Uterus (tissue), 2 donors: ENCODE results near the gene PFKL.

Experiments
- POLR2A ChIP-seq, 2 donors: fragments of 450-650 bp; IDR thresholded peaks; one replicate each; pipeline ENCODE4 v1.6.1; 2016; ENCODE audit warnings: antibody characterized with exemption in 2 of 2, mild to moderate bottlenecking in 1 of 2, moderate library complexity in 1 of 2
- TF ChIP-seq, protein P1 (sequence below), 4 experiments: fragments of 200-600 bp in 2 of 4; fragments of 450-650 bp in 2 of 4; sonication (generic) in 2 of 4; IDR thresholded peaks; one replicate each; pipeline ENCODE4 v1.5.1; 2016 to 2019; ENCODE audit warnings: antibody characterized with exemption in 4 of 4, mild to moderate bottlenecking in 2 of 4, moderate library complexity in 1 of 4

DNA sequence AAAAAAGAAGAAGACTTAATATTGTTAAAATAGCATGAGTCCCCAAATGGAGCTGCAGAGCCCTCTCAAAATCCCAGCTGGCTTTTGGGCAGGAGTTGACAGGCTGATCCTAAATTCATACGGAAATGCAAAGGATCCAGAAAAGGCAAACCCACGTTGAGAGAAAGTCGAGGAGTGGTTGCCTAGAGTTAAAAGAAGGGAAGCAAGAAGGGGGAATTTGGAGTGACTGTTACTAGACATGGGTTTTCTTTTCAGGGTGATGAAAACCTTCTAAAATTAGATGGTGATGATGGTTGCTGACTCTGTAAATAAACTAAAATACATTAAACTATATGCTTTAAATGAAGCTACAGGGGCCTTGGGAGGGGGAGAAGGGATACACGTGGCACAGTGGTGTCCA lies 39.8 kb upstream of the PFKL start:
- TF ChIP-seq, protein P1, sequence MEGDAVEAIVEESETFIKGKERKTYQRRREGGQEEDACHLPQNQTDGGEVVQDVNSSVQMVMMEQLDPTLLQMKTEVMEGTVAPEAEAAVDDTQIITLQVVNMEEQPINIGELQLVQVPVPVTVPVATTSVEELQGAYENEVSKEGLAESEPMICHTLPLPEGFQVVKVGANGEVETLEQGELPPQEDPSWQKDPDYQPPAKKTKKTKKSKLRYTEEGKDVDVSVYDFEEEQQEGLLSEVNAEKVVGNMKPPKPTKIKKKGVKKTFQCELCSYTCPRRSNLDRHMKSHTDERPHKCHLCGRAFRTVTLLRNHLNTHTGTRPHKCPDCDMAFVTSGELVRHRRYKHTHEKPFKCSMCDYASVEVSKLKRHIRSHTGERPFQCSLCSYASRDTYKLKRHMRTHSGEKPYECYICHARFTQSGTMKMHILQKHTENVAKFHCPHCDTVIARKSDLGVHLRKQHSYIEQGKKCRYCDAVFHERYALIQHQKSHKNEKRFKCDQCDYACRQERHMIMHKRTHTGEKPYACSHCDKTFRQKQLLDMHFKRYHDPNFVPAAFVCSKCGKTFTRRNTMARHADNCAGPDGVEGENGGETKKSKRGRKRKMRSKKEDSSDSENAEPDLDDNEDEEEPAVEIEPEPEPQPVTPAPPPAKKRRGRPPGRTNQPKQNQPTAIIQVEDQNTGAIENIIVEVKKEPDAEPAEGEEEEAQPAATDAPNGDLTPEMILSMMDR (IDR thresholded peaks at IDR 0.05), result no peak
- no peak for TF ChIP-seq POLR2A (IDR thresholded peaks at IDR 0.05)
